ENCODE results near the gene CYRIA.

CYRIA gene

GRCh38 chr2:16674154-16674553 is 8.5 kb upstream of the CYRIA start:
- no peak for TF ChIP-seq CTCF (IDR thresholded peaks at IDR 0.05)
- H3K27ac ChIP-seq: no peak overlapping the region
- no peak for DNase-seq (ENCODE audit: low spot score)
- no peak overlapping the region for H3K4me3 ChIP-seq

GRCh38 chr2:16671760-16672159 is 6.1 kb upstream of the CYRIA start:
- Histone ChIP-seq H3K27ac (no peak overlapping the region), H3K4me3 (no peak overlapping the region)
- no peak for TF ChIP-seq CTCF (IDR thresholded peaks at IDR 0.05)
- DNase-seq (ENCODE audit: low spot score): no peak

- DNase-seq (ENCODE audit: low spot score): no peak
- no peak overlapping the region for H3K4me3 ChIP-seq
- no peak overlapping the region for H3K27ac ChIP-seq
- TF ChIP-seq CTCF (IDR thresholded peaks at IDR 0.05): no peak
Measured at GRCh38 chr2:16669388-16669787, 3.8 kb upstream of the CYRIA start.

- Histone ChIP-seq H3K4me3 (no peak overlapping the region), H3K27ac (no peak overlapping the region)
- DNase-seq (ENCODE audit: low spot score): no peak
- no peak for TF ChIP-seq CTCF (IDR thresholded peaks at IDR 0.05)
Measured at GRCh38 chr2:16666449-16666801, 791 bp upstream of the CYRIA start.

- TF ChIP-seq CTCF (IDR thresholded peaks at IDR 0.05): no peak
- peak overlapping the region; percentile 79 for H3K4me3 ChIP-seq
- peak overlapping the region in 1 of 2 donors; percentile 80 for H3K27ac ChIP-seq
- no peak for DNase-seq (ENCODE audit: low spot score)
Measured at GRCh38 chr2:16664809-16665747, 556 bp downstream of the CYRIA start.

GRCh38 chr2:16664052-16664731 is 1.4 kb downstream of the CYRIA start:
- peak overlapping the region in 1 of 2 donors; percentile 80 for H3K27ac ChIP-seq
- TF ChIP-seq CTCF (IDR thresholded peaks at IDR 0.05): no peak
- H3K4me3 ChIP-seq: peak overlapping the region; percentile 79
- DNase-seq (ENCODE audit: low spot score): peak; percentile 78

All from coronary artery (tissue), 2 donors.